ENCODE results near the gene PHLPP1.

- TF ChIP-seq CTCF (tag by site-specific recombination; IDR thresholded peaks at IDR 0.05) = no peak
- TF ChIP-seq ZNF501 (tag by site-specific recombination; IDR thresholded peaks at IDR 0.05) = no peak
- TF ChIP-seq REPIN1 (tag by site-specific recombination; IDR thresholded peaks at IDR 0.05; ENCODE audit: low read depth) = no peak
- TF ChIP-seq SALL2 (tag by site-specific recombination; IDR thresholded peaks at IDR 0.05; ENCODE audit: borderline replicate concordance) = no peak
- no peak for TF ChIP-seq ZNF175 (tag by site-specific recombination; IDR thresholded peaks at IDR 0.05)
- no peak for TF ChIP-seq KLF9 (tag by site-specific recombination; IDR thresholded peaks at IDR 0.05; ENCODE audit: low read depth)
- no peak for TF ChIP-seq YY1 (tag by site-specific recombination; IDR thresholded peaks at IDR 0.05)
- no peak for TF ChIP-seq REST (tag by site-specific recombination; IDR thresholded peaks at IDR 0.05)
- no peak for TF ChIP-seq IKZF3 (tag by site-specific recombination; IDR thresholded peaks at IDR 0.05)
- no peak for TF ChIP-seq ZSCAN18 (tag by site-specific recombination; IDR thresholded peaks at IDR 0.05)
- TF ChIP-seq ZNF138 (tag by site-specific recombination; IDR thresholded peaks at IDR 0.05; ENCODE audit: borderline replicate concordance) = no peak
- no peak for TF ChIP-seq MYNN (tag by site-specific recombination; IDR thresholded peaks at IDR 0.05; ENCODE audit: borderline replicate concordance)
Observed at GRCh38 chr18:62976227-62976626, 260.9 kb downstream of the PHLPP1 start.
